ENCODE measurements around the gene ATG2A. TPM values are rescaled to one million over a fixed set of nuclear protein-coding genes. Genes with fewer than 3 reads are reported as not detected.

ATG2A gene
- total and polyA plus RNA-seq, 8 donors = 14.2 to 23.5 (median 19.5) TPM

- peak in 1 of 4 donors; percentile 85 for DNase-seq
- peak overlapping the region; percentile 35 to 92 for H3K27ac ChIP-seq
Measured at GRCh38 chr11:64858467-64859263, 58.3 kb downstream of the ATG2A start.

GRCh38 chr11:64857485-64857884 is 59.5 kb downstream of the ATG2A start:
- H3K27me3 ChIP-seq = no peaks in the 10 kb centered on the region
- H3K4me1 ChIP-seq = peaks cover 52 to 100% of the 10 kb centered on the region in 2 donors
- ATAC-seq = no peak
- H3K4me3 ChIP-seq = no peak overlapping the region
- no peaks in the 10 kb centered on the region for H3K9me3 ChIP-seq
- intact Hi-C loops (cut with DNase I) = no loop called here
- no peak for TF ChIP-seq CTCF (IDR thresholded peaks at IDR 0.05)
- H3K36me3 ChIP-seq = peaks cover 0 to 71% of the 10 kb centered on the region in 2 donors
- no peak for DNase-seq
- peak overlapping the region in 1 of 2 donors; percentile 92 for H3K27ac ChIP-seq

More at GRCh38 chr11:64858467-64859263, 58.3 kb downstream of the ATG2A start:
- ATAC-seq = no peak
- no peaks in the 10 kb centered on the region for H3K27me3 ChIP-seq
- intact Hi-C loops (cut with DNase I) = no loop called here
- no peaks in the 10 kb centered on the region for H3K9me3 ChIP-seq
- TF ChIP-seq CTCF (IDR thresholded peaks at IDR 0.05) = no peak
- H3K36me3 ChIP-seq = peaks cover 0 to 59% of the 10 kb centered on the region in 2 donors
- peak overlapping the region in 1 of 2 donors; percentile 17 for H3K4me3 ChIP-seq
- peaks cover 62 to 100% of the 10 kb centered on the region in 2 donors for H3K4me1 ChIP-seq

- DNase-seq (peak in 2 of 4 donors; percentile 85 to 94), ATAC-seq (peak; percentile 67)
- H3K27ac ChIP-seq = peak overlapping the region; percentile 47 to 92
- H3K36me3 ChIP-seq = peaks cover 0 to 80% of the 10 kb centered on the region in 2 donors
- TF ChIP-seq CTCF (IDR thresholded peaks at IDR 0.05) = no peak
- intact Hi-C loops (cut with DNase I) = no loop called here
- peak overlapping the region in 1 of 2 donors; percentile 19 for H3K4me3 ChIP-seq
- H3K9me3 ChIP-seq = no peaks in the 10 kb centered on the region
- no peaks in the 10 kb centered on the region for H3K27me3 ChIP-seq
- H3K4me1 ChIP-seq = peaks cover 45 to 100% of the 10 kb centered on the region in 2 donors
Measured at GRCh38 chr11:64856382-64857227, 60.4 kb downstream of the ATG2A start.

- DNase-seq (peak in 1 of 4 donors; percentile 61), ATAC-seq (no peak)
- Histone ChIP-seq H3K4me3 (peak overlapping the region in 1 of 2 donors; percentile 19), H3K36me3 (peaks cover 0 to 83% of the 10 kb centered on the region in 2 donors), H3K27me3 (no peaks in the 10 kb centered on the region), H3K4me1 (peaks cover 45 to 100% of the 10 kb centered on the region in 2 donors), H3K27ac (peak overlapping the region; percentile 72 to 92), H3K9me3 (no peaks in the 10 kb centered on the region)
- TF ChIP-seq CTCF (IDR thresholded peaks at IDR 0.05) = no peak
- intact Hi-C loops (cut with DNase I) = no loop called here
Measured at GRCh38 chr11:64855596-64856304, 61.3 kb downstream of the ATG2A start.

Measured in left lung (tissue), 10 donors.